Measurements from ENCODE around the gene MACROD2.

Gene MACROD2

DNA sequence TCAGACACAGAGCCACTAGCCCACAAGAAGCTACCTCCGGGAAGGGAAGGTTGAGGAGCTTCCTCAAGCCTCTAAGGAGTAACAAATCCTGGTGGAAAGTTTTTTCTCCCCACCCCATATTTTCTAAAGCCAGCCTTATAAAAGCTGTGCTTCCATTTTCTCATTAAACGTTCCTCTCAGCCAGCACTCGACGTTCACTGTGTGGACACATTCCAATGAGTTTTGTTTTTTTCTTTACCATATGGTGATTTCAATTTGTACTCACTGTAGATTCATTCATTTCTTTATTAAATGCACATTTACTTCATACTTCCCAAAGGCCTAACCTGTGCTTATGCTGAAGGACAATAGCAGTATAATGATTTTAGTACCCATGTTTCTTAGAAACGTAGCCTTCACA lies 536.5 kb downstream of the MACROD2 start:
- no peak for DNase-seq (ENCODE audit: low read depth)
- in situ Hi-C loops (cut with HindIII; ENCODE audit: low sequenced_read_pairs) = no loop called here

DNA sequence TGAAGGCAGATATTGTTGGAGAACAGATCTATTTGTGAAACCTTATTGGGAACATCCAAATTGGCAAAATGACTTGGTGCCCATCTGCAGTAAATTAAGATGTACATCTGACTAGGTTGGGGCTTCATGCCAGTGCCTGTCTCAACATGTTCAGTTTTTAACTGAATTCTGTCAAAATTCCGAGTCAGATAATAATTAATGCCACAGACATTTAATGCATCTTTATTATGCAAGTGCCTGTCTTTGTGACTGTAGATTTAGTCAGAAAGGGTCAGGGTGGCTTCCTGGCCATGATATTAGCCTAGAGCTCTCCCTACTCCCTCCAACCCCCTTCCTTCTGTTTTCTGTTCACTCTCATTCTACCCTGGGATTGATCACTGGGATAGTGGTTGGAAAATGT lies 541.4 kb downstream of the MACROD2 start:
- TF ChIP-seq, protein P1, sequence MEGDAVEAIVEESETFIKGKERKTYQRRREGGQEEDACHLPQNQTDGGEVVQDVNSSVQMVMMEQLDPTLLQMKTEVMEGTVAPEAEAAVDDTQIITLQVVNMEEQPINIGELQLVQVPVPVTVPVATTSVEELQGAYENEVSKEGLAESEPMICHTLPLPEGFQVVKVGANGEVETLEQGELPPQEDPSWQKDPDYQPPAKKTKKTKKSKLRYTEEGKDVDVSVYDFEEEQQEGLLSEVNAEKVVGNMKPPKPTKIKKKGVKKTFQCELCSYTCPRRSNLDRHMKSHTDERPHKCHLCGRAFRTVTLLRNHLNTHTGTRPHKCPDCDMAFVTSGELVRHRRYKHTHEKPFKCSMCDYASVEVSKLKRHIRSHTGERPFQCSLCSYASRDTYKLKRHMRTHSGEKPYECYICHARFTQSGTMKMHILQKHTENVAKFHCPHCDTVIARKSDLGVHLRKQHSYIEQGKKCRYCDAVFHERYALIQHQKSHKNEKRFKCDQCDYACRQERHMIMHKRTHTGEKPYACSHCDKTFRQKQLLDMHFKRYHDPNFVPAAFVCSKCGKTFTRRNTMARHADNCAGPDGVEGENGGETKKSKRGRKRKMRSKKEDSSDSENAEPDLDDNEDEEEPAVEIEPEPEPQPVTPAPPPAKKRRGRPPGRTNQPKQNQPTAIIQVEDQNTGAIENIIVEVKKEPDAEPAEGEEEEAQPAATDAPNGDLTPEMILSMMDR (IDR thresholded peaks at IDR 0.05; ENCODE audit: low read depth, low read length, missing control alignments) = no peak
- DNase-seq (ENCODE audit: low read depth) = no peak
- H3K4me3 ChIP-seq (ENCODE audit: low read depth, low read length) = no peak overlapping the region
- in situ Hi-C loops (cut with HindIII; ENCODE audit: low sequenced_read_pairs) = no loop called here

More for the DNA sequence above, 536.5 kb downstream of the MACROD2 start:
- no peak overlapping the region for H3K4me3 ChIP-seq (ENCODE audit: low read depth, low read length)
- TF ChIP-seq, protein P1 (IDR thresholded peaks at IDR 0.05; ENCODE audit: low read depth, low read length, missing control alignments) = no peak

DNA sequence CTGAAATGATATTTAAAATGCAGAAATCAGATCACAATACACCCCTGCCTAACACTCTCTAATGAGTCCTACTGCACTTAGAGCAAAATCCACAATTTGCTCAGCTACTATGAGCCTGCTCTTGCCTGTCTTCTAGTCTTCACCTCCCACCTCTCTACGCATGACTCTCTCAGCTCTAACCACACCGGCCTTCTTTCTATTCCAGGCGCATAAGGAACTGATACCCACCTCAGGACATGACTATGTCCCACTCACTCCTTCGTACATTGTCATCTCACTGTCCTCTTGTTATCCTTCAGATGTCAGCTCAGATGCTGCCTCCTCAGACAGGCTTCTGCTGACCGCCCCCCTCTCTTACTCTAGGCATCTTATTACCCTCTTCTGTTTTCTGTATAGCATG lies 543.1 kb downstream of the MACROD2 start:
- in situ Hi-C loops (cut with HindIII; ENCODE audit: low sequenced_read_pairs) = no loop called here
- DNase-seq (ENCODE audit: low read depth) = no peak
- TF ChIP-seq, protein P1 (IDR thresholded peaks at IDR 0.05; ENCODE audit: low read depth, low read length, missing control alignments) = no peak
- no peak overlapping the region for H3K4me3 ChIP-seq (ENCODE audit: low read depth, low read length)

DNA sequence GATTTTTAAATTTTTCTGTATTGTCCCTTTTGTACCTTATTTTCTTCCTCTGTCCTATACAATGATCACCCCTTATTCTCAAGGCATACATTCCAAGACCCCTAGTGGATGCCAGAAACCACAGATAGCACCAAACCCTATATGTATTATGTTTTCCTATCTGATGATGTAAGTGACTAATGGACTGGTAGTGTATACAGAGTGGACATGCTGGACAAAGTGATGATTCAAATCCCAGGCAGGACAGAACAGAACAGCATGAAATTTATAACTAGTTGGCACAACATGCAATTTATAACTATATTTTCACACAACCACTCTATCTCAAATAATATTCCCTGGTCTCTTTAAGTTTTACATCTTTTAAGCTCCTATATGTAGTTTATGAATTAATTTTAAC lies 547.7 kb downstream of the MACROD2 start:
- in situ Hi-C loops (cut with HindIII; ENCODE audit: low sequenced_read_pairs) = no loop called here
- DNase-seq (ENCODE audit: low read depth) = no peak
- no peak overlapping the region for H3K4me3 ChIP-seq (ENCODE audit: low read depth, low read length)
- TF ChIP-seq, protein P1 (IDR thresholded peaks at IDR 0.05; ENCODE audit: low read depth, low read length, missing control alignments) = no peak

DNA sequence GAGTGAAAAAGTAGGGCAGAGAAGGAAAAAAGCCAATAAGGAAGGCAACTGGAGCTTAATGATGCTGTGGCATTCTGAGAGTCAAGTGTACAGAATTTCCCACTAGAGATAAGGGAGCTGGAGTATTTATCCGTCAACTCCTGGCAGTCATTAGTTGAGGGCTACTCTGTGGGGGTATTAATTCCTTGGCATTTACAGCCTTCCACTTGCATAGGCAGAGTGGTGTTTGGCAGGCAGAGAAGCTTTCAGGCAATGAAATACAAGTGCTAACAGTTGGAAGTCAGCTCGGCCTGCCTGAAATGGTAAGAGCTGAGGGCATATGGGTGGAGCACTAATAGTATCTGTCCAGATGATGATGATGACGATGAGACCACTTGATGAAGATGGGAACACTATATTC lies 549.4 kb downstream of the MACROD2 start:
- no peak for DNase-seq (ENCODE audit: low read depth)
- TF ChIP-seq, protein P1 (IDR thresholded peaks at IDR 0.05; ENCODE audit: low read depth, low read length, missing control alignments) = no peak
- no peak overlapping the region for H3K4me3 ChIP-seq (ENCODE audit: low read depth, low read length)
- in situ Hi-C loops (cut with HindIII; ENCODE audit: low sequenced_read_pairs) = no loop called here

DNA sequence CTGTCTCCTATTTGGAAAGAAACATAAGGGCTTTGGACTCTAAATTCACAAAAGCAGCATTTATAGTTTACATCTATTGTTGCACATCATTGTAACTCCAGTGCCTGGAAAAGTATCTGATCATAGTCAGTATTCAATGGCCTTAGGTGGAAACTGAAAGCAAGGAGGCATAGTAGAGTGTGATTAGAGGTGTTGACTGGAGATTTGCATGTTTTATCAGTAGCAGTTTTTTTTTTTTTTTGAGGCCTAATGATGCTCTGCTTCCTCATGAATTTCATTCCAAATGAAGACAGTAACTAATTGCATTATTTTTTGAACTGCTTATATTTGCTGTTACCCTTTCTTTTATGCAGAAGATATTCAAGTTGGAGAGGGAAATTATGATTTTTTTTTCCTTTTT lies 555.3 kb downstream of the MACROD2 start:
- TF ChIP-seq, protein P1 (IDR thresholded peaks at IDR 0.05; ENCODE audit: low read depth, low read length, missing control alignments) = no peak
- in situ Hi-C loops (cut with HindIII; ENCODE audit: low sequenced_read_pairs) = no loop called here
- DNase-seq (ENCODE audit: low read depth) = no peak
- no peak overlapping the region for H3K4me3 ChIP-seq (ENCODE audit: low read depth, low read length)

Measured in astrocyte of the cerebellum (primary cell).